ENCODE results near the gene GDE1.

Gene GDE1

GRCh38 chr16:19513377-19514053 lies 8.4 kb downstream of the GDE1 start:
- TF ChIP-seq GATA3 (IDR thresholded peaks at IDR 0.05; ENCODE audit: low read depth, low read length): no peak
- TF ChIP-seq GATA2 (IDR thresholded peaks at IDR 0.05; ENCODE audit: low read depth, low read length): no peak

GRCh38 chr16:19512297-19512696 lies 9.6 kb downstream of the GDE1 start:
- TF ChIP-seq GATA2 (IDR thresholded peaks at IDR 0.05; ENCODE audit: low read depth, low read length) (no peak), GATA3 (IDR thresholded peaks at IDR 0.05; ENCODE audit: low read depth, low read length) (no peak)

- TF ChIP-seq GATA2 (IDR thresholded peaks at IDR 0.05; ENCODE audit: low read depth, low read length) (no peak), GATA3 (IDR thresholded peaks at IDR 0.05; ENCODE audit: low read depth, low read length) (no peak)
Measured at GRCh38 chr16:19507867-19508266, 14.0 kb downstream of the GDE1 start.

GRCh38 chr16:19506965-19507364 lies 14.9 kb downstream of the GDE1 start:
- TF ChIP-seq GATA2 (IDR thresholded peaks at IDR 0.05; ENCODE audit: low read depth, low read length) (no peak), GATA3 (IDR thresholded peaks at IDR 0.05; ENCODE audit: low read depth, low read length) (no peak)

DNA sequence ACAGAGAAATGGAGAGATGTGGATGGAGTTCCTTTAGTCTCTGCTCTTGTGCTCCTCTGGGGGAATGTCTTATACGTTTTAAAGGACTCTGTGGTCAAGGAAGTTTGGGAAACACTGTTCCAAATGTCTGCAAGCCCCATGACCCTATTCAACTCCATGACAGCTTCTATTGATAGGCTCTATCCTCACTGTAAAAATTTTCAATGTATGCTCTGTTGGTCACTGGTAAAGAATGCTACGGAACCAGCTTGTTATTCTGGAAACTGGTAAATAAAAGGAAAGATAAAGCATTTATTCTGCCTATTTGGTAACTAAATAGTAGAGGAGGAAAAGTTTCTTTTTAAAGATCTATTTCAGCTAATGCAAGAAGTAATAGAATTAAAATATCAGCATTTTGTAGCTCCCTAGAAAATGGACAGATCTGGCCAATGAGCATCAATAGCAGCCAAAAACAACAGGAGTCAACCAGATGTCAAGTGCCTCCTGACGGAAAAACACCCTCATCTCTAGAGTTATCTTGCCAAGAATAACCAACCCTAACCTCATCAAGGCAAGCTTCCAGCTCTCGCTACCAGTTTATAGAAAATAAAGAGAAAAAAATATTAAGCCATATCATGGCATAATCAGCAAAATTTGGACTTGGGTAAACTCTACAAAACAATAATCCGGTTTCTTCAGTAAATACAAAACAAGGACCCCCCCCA lies 16.1 kb downstream of the GDE1 start:
- no peak for TF ChIP-seq GATA2 (IDR thresholded peaks at IDR 0.05; ENCODE audit: low read depth, low read length)
- TF ChIP-seq GATA3 (IDR thresholded peaks at IDR 0.05; ENCODE audit: low read depth, low read length): no peak

- TF ChIP-seq GATA3 (IDR thresholded peaks at IDR 0.05; ENCODE audit: low read depth, low read length): no peak
- TF ChIP-seq GATA2 (IDR thresholded peaks at IDR 0.05; ENCODE audit: low read depth, low read length): no peak
Measured at GRCh38 chr16:19503461-19504075, 18.3 kb downstream of the GDE1 start.

- TF ChIP-seq GATA2 (IDR thresholded peaks at IDR 0.05; ENCODE audit: low read depth, low read length) (no peak), GATA3 (IDR thresholded peaks at IDR 0.05; ENCODE audit: low read depth, low read length) (no peak)
Measured at GRCh38 chr16:19502395-19503131, 19.3 kb downstream of the GDE1 start.

DNA sequence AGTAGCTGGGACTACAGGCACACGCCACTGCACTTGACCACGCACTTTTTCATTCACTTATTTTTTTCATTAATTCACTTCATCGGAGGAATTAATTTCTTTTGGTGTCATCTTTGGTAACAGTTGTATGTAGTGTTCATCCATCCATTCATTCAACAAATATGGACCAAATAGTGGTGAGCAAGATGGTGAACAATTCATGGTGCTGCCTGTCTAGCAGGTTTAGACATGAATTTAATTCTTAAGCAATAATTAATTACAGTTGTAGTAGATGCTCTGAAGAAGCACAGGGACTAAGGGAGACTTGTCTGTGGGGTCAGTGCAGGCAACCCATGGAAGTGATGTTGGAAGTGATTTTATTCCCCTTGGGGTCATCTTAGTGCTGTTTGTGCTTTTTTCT lies 22.4 kb downstream of the GDE1 start:
- TF ChIP-seq GATA2 (IDR thresholded peaks at IDR 0.05; ENCODE audit: low read depth, low read length) (no peak), GATA3 (IDR thresholded peaks at IDR 0.05; ENCODE audit: low read depth, low read length) (no peak)

- no peak for TF ChIP-seq GATA3 (IDR thresholded peaks at IDR 0.05; ENCODE audit: low read depth, low read length)
- TF ChIP-seq GATA2 (IDR thresholded peaks at IDR 0.05; ENCODE audit: low read depth, low read length): no peak
Measured at GRCh38 chr16:19499006-19499405, 22.9 kb downstream of the GDE1 start.

DNA sequence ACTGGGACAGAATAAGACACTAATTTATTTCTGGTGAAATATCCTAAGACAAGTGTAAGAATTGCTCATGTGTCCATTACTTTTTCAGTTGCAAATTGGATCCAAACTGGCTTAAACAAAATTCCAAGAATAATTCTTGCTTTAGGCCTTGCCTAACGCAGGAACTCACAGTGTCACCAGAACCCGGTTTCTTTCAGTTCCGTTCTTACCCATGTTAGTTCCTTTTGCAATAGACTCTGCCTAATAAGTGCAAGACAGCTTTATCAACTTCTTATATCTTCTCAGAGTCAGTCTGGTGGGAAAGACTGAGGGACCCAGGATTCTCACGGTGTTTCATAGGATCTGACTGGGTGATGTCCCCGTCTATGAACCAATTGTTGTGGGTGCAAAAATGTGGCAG lies 24.7 kb downstream of the GDE1 start:
- TF ChIP-seq GATA3 (IDR thresholded peaks at IDR 0.05; ENCODE audit: low read depth, low read length): no peak
- TF ChIP-seq GATA2 (IDR thresholded peaks at IDR 0.05; ENCODE audit: low read depth, low read length): no peak

DNA sequence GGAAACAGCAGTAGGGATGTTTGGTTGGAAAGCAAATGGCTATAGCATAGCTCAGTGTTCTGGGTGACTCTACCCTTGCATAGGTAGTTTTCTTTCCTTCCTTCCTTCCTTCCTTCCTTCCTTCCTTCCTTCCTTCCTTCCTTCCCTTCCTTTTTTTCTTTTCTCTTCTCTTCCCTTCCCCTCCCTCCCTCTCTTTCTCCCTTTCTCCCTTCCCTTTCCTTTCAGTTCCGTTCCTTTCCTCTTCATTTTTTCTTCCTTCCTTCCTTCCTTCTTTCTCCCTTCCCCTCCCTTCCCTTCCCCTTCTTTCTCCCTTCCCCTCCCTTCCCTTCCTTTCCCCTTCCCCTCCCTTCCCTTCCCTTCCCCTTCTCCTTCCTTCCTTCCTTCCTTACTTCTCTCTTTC lies 31.3 kb downstream of the GDE1 start:
- TF ChIP-seq GATA3 (IDR thresholded peaks at IDR 0.05; ENCODE audit: low read depth, low read length): no peak
- TF ChIP-seq GATA2 (IDR thresholded peaks at IDR 0.05; ENCODE audit: low read depth, low read length): no peak

GRCh38 chr16:19488213-19488640 lies 33.7 kb downstream of the GDE1 start:
- TF ChIP-seq GATA3 (IDR thresholded peaks at IDR 0.05; ENCODE audit: low read depth, low read length): no peak
- no peak for TF ChIP-seq GATA2 (IDR thresholded peaks at IDR 0.05; ENCODE audit: low read depth, low read length)

DNA sequence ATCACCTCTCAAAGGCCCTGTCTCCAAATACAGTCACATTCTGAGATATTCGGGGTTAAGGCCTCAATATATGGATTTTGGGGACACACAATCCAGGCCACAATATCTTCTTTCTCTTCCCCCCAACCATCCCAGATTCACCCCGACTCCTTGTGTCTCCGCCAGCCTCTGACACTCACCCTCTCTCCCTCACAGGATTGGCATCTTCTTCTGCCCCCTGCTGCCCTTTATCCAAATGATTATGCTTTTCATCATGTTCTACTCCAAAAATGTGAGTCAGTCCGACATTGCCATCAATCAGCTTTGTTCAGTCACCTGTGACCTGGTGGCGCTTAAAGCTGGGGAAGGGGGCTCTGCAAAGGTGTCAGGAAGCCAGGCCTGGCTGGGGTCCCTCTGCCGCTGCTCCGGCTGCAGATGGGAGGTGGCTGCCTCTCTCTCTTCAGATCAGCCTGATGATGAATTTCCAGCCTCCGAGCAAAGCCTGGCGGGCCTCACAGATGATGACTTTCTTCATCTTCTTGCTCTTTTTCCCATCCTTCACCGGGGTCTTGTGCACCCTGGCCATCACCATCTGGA lies 35.1 kb downstream of the GDE1 start:
- TF ChIP-seq GATA3 (IDR thresholded peaks at IDR 0.05; ENCODE audit: low read depth, low read length) (no peak), GATA2 (IDR thresholded peaks at IDR 0.05; ENCODE audit: low read depth, low read length) (no peak)

DNA sequence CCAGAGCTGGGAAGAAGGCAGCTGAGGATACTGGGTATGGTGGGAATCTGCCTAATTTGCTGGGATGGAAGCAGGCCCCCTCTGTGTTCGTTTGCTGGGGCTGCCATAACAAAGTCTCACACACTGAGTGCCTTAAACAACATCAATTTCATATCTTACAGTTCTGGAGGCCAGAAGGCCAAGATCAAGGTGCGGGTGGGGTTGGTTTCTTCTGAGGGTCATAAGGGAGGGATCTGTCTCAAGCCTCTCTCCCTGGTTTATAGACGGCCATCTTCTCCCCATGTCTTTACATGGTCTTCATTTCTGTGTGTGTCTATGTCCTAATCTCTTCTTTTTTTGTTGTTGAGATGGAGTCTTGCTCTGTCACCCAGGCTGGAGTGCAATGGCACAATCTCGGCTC lies 35.8 kb downstream of the GDE1 start:
- TF ChIP-seq GATA2 (IDR thresholded peaks at IDR 0.05; ENCODE audit: low read depth, low read length): no peak
- no peak for TF ChIP-seq GATA3 (IDR thresholded peaks at IDR 0.05; ENCODE audit: low read depth, low read length)
